GM10847 (cell line): ENCODE results near the gene IL1RAPL1.

Experiments used
- POLR2A ChIP-seq: IDR thresholded peaks from 2 replicates; pipeline ENCODE4 v1.6.1; 2011; ENCODE audit not compliant: insufficient read length; ENCODE audit errors: extremely low read depth

The IL1RAPL1 gene

DNA sequence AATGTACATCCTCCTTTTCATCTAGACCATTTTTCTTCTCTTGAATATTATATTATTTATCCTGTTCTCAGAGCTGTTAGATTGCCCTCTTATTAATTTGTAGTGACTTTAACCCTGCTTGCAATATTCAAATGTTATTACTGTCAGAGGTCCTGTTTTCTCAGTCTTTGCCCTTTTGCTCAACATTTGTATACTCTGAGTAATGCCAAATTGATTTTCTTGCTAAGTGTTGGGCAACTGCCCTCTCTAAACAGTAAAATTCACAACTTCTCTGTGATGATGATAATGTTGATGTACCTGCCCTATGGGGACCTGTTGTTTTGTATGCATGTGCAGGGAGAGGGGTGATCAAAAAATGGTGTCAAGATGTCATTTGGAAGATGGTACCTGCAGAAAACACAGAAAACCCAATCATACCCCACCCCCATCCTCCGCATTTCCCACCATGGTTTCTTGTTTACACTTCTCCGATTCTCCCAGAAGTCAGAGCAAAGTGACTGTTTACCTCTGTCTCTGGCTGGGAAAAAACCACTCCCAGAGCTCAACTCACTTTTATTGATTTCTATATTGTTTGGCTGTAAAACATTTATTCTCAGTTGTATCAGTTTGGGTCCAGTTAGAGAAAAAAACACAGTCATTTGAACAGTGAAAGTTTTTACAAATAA is 694.0 kb downstream of the IL1RAPL1 start:
- TF ChIP-seq POLR2A: no peak

GRCh38 chrX:29285664-29286063 is 698.4 kb downstream of the IL1RAPL1 start:
- no peak for TF ChIP-seq POLR2A

GRCh38 chrX:29295987-29296680 is 708.9 kb downstream of the IL1RAPL1 start:
- no peak for TF ChIP-seq POLR2A

GRCh38 chrX:29297171-29297800 is 710.0 kb downstream of the IL1RAPL1 start:
- no peak for TF ChIP-seq POLR2A

- TF ChIP-seq POLR2A: no peak
Measured at GRCh38 chrX:29299684-29300083, 712.4 kb downstream of the IL1RAPL1 start.

DNA sequence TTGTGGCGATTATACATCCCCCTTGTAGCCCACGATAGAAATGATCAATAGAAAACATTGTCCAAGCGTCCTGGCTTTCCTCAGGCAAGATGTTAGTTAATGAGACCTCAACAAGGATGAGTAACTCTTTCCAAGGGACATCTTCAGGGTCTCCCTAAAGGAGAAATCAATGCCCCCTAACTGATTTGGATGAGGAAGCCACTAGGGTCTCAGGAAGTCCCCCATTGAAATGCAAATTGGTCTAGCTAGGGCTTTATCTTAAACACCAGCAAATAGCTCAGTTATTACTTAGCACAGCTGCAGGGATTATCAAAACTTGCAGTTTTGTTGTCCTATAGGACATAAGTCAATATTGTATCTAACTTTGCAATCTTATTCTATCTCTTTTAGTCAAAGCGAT is 721.5 kb downstream of the IL1RAPL1 start:
- TF ChIP-seq POLR2A: no peak

DNA sequence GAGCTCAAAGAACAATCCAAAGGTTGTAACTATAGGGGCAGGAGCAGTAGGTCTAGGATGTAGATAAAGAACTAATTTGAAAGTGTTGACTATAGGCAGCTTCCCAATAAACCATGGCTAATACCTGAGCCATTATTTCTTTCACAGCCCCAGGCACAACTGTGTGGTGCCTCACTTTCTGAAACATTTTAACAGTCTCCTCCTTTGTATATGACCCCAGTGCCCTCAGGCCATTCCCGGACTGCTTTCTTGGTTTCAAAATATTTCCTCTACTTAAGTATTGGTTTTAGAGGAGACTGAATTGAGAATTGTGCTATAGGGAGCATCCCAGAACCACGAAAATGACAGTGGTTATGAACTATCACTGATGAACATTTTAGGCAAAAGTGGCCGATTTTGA is 728.7 kb downstream of the IL1RAPL1 start:
- TF ChIP-seq POLR2A: no peak

DNA sequence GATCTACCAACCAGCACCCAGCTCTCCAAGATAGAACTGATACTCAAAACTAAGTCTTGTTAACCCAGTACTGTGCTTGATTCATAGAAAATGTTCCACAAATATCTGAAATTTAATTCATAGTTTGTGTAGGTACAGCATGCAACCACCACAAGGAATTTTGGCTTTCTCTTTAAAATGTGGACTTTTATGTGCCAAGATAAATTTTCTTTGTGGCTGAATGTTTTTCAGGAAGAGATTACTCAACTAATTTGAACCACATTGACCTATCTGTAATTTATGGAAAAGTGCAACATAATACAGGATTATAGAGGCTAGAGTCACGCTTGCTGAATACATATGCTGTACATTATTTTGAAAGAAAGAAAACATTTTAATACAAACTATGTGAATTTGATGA is 730.8 kb downstream of the IL1RAPL1 start:
- no peak for TF ChIP-seq POLR2A

DNA sequence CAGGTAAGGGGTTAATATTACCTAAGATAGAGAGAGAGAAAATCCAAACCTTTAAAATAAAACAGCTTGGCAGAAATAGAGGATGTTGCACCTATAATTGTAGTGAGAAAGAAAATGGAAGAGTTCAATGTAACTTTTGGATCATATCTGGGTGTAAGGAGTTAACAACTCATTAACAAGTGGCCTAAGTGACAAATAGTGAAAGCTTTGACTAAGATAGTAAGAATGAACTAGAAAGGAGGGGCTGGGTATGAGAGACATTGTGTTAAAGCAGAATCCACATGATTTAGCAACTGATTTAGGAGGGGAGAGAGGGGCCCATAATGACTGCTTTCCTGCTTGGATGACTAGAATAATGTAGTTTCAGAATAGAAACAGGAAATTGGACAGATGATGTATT is 761.0 kb downstream of the IL1RAPL1 start:
- TF ChIP-seq POLR2A: no peak

DNA sequence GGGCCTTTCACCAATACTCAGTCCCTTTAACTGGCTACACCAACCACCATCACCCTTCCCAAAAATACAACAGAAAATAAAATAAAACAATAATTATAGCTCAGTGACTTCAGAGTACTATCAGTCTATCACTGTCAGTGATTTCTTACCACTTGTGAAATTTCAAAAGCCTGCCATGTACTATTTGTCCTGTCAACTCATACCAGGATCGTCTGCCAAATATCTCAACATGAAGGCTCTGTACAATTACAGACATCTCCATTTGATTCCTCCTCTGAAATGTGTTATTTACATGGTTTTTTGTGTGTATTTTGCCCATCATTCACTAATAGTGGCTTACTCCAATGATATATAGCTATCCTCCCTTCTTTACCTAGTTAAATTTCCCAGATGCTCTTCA is 772.0 kb downstream of the IL1RAPL1 start:
- TF ChIP-seq POLR2A: no peak

- TF ChIP-seq POLR2A: no peak
Measured at GRCh38 chrX:29376584-29376983, 789.3 kb downstream of the IL1RAPL1 start.

DNA sequence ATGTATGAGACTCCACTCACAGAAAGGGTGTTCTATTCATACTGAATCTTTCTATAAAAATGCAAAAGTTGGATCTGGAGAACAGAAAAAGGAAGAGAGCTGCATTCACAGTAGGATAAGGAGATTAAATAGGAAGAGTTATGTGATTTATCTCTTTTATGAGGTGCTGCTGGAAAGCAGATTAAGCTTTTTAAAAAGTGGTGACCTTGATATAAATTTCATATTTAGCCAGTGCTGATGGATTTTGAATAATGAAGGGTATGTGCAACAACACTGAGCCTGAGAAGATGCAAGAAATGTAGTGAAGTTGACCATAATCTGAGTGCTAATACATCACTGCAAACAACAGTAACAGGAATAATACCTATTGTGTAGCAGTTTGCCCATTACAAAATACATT is 795.6 kb downstream of the IL1RAPL1 start:
- no peak for TF ChIP-seq POLR2A

DNA sequence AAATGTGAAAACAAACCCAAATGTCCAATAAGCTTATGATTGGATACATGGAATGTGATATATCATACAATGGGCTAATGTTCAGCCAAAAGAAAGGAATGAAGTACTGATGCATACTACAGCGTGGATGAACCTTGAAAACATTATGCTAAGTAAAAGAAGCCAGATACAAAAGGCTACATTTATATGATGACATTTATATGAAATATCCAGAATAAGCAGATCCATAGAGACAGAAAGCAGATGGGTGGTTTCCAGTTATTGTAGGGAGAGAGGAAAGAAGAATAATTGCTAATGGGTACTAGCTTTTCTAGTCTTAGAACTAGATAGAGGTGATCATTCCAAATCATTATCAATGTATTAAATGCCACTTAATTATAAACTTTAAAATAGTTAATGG is 801.3 kb downstream of the IL1RAPL1 start:
- TF ChIP-seq POLR2A: no peak

GRCh38 chrX:29397506-29397905 is 810.3 kb downstream of the IL1RAPL1 start:
- TF ChIP-seq POLR2A: no peak

DNA sequence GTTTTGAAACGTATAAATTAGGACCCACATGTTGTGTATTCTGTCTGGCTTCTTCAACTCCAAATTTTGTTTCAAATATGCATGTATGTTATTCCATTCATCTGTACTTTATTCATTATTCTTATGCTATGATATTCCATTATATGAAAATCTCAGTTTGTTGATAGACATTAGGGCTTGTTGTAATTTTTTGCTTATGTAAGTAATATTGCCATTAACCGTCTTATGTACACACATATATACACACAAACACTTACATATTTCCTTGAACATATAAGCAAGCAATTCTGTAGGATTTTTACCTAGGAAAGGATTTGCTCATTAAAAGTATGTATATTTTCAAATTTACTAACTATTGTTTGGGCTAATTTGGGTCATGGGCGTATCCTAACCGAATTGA is 820.1 kb downstream of the IL1RAPL1 start:
- TF ChIP-seq POLR2A: no peak

GRCh38 chrX:29419774-29420553 is 832.7 kb downstream of the IL1RAPL1 start:
- TF ChIP-seq POLR2A: no peak
